Right renal pelvis (tissue), 4 donors: ENCODE results near the gene PPP1CC. TPM values are rescaled to one million over a fixed set of nuclear protein-coding genes. Genes with fewer than 3 reads are reported as not detected.
A peak's percentile ranks its signal among the peaks of the same experiment; 100 is the strongest.

Source experiments
- DNase-seq, 4 donors: peaks; one replicate each; pipeline ENCODE4 v3.0.0-alpha.2; 2013; ENCODE audit warnings: low read depth in 4 of 4, low spot score in 3 of 4, missing footprints in 1 of 4
- polyA plus RNA-seq, 4 donors: library from polyadenylated mRNA; unstranded; fragments of 120-200 nt; gene quantifications; one replicate each; pipeline ENCODE4 v1.2.1, GENCODE V29; 2013; ENCODE audit not compliant: insufficient read length in 4 of 4

The PPP1CC gene
- polyA plus RNA-seq, 4 donors: 165 to 212 (median 208) TPM

DNA sequence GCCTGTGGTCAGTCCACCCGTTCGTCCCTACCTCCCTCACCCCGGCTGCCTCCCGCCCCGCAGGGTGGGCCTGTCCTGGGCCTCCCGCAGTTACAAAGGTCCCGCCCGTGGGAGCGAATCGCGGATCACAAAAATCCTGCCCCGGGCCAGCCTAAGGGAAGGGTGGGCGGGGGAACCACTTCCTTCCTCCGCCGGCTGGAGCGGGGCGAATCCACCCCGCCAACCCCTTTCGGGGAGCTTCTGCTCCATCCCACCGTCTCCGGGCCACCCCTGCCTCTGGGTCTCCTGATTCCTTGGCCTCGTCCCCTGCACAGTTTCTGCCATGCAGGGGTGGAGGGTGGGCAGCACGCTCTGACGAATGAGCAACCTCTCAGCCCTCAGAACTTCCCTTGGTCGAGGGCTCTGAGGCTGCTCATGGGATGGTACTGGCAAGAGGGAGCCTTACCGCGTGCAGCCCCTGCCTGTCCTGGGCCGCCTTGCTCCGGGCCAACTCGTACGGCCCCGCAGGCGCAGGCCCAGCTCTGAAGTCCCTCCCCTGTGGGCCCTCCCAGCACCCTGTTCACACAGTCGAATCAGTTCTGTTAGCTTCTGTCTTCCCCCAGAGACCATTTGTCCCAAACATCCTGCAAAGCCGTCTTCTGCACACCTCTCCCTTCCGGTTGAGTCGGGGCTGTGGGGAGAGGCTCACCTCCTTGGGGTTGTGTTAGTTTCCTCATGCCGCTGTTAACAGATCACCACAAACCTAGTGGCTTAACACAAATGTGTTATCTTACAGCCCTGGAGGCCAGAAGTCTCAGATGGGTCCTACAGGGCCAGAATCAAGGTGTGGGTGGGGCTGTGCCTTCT lies 53.2 kb downstream of the PPP1CC start:
- peak in 3 of 4 donors; percentile 17 to 43 (median 25) for DNase-seq

DNA sequence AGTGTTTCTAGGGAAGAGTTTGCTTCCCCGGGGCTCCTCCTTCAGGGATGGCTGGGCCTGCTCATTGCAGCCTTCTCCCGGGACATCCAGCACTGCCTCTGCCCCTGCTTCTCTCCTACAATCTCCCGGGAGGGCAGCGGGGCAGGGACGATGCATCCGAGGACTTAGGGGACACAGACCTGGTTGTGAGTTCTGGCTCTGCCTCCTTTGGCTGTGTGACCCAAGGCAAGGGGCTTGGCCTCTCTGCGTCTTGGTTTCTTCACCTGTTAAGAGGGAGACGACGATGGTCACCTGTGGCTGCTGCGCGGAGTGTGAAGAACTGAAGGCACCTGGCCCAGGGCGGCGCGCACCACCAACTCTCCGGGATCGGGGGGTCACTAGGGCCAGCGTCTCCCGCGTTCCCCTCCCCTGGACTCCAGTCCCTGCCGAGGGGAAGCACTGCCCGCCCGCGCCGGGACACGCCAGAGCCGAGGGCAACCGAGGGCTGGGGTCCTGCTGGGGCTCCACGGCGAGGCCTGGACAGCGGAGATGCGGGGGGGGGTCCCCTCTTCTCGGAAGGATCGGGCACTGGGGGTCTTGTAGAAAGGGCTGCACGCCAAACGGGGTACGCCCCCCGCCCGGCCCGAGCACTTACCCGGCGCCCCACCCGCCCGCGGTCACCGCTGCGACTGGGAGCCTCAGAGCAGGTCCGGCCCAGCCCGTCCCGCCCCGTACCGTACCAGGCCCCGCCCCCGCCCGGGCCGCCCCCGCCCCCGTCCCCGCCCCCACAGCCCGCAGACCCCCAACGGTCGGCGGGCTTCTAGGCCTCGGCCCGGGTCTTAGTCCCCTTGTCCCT lies 54.0 kb downstream of the PPP1CC start, which contains the start of gene HVCN1:
TSS of gene HVCN1 (minus strand) at position 670 of the 835 bp plus-strand sequence. CDS start 5,870 bp downstream, outside the sequence.
- no peak for DNase-seq

DNA sequence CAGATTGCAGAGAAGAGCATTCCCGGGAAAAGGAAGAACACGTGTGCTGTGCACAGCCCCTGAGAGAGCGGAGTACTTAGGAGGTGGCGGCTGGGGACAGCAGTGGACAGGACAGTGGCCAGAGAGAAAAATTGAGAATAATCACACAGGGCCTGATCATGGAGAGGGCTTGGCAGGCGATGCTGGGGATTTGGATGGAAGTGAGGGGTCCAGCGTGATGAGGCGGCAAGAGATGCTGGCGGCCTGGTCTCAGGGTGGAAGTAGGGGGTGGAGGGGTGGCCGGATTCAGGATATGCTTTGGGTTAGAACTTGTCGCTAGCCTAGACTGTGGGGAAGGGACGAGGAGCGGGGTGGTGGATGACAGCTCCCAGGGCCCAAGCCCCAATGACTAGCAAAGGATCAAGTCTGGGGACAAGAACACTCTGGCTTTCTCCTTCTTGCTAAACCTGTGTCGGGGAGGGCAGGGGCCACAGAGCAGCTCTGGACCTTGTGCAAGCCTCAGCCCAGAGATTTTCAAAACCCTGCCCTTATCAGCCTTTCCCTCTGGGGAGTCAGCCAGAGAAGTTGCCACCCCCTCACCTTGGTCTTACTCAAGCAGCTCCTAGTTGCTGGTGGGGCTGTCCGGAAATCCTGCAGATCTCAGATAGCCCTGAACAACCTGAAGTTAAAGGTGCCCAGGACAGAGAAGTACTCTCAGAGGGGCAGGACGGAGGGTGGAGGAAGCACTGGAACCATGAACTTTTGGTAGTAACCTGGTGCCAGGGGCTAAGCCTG lies 55.1 kb downstream of the PPP1CC start:
- no peak for DNase-seq

DNA sequence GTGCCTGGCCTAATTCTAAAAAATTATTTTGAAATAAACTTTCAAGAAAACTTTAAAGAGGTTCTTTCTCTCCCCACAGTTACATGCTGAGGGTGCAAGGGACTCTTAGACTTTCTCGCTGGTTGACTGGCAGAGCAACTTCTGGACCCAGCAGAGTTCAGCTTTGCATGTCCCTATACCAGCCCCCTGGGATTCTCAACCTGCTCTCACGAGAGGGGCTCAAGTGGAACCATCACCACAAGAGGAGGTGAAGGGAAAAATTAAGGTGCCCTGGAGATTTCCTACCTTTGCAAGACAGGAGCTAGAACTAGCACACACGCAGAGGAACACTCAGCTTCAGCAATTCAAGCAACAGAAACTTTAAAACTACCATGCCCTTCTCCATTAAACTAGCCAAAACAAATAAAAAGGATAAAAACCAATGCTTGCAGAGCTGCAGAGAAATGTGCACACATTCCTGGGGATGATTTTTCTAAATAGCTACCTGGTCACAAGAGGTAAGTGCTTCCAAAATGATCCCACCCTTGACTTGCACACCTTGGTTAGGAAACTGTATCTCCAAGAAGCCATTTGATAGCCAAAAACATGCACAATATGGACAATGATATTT lies 56.3 kb downstream of the PPP1CC start:
- DNase-seq: no peak

DNA sequence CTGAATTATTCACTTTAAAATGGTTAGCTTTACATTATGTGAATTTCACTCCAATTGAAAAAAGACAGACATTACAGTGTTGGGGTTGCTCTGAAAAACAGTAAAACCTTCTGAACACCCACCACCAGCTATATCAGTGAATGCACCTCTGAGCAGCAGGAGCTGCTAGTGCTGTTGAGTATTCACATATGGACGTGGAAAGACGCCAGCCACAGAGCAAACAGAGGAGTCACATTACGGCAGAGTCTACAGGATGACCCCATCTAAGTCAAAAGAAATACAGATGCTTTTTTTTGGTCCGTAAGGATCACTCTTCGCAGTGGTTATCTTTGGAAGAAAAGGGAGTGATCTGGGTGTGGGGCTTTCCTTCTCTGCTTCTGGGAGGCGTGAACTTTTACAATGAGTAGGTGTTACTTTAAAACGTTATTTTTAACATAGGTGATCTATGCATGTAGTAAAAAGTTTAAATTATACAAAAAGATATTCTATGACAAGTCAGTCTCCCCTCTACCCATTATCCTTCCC lies 58.3 kb downstream of the PPP1CC start:
- no peak for DNase-seq

DNA sequence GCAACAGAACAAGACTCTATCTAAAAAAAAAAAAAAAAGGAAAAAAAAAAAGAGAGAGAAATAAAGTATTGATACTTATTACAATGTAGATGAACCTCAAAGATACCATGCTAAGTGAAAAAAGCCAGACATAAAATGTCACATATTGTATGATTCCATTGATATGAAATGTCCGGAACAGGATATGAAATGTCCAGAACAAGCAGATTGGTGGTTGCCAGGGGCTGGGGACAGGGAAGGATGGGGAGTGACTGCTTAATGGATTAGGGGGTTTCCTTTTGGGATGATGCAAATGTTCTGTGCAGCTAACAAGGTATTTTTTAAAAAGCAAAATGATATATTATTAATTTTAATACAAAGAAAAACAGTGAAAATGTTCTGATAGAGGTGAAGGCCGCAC lies 58.8 kb downstream of the PPP1CC start:
- DNase-seq: no peak

DNA sequence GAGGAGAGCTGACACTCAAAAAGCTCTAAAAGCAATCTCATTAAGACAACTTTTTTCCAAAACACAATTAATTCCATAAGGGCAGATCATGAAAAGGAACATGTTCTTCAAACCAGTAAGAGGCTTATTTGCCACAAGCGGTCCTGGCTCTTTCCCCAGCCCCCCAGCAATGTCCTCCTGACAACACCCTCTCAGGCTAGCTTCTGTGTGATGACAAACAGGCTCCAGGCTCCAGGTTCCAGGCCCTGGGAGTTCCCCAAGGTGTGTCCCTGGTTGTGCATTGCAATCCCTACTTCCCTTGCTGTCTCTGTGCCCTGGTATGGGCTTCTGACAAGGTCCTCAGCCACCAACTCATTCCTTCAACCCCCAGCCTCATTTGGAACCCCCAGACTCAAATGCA lies 62.7 kb downstream of the PPP1CC start:
- DNase-seq: no peak

DNA sequence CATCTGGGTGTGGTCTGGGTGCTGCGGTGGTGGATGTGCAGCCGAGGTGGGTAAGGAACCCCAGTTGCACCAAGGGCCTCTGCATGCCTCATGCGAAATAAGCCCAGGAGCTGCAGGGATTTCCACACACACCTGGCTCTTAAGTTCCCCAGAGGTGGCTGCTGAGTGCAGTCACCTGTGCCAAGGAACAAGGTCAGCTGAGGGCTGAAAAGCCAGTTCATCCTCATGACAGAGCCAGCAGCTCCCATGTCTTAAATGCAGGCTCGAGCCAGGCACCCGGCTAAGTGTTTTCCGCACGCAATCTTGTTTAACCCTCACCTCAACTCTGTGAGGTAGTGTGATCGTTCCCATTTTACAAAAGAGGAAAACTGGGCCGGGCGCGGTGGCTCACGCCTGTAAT lies 63.5 kb downstream of the PPP1CC start:
- DNase-seq: no peak

DNA sequence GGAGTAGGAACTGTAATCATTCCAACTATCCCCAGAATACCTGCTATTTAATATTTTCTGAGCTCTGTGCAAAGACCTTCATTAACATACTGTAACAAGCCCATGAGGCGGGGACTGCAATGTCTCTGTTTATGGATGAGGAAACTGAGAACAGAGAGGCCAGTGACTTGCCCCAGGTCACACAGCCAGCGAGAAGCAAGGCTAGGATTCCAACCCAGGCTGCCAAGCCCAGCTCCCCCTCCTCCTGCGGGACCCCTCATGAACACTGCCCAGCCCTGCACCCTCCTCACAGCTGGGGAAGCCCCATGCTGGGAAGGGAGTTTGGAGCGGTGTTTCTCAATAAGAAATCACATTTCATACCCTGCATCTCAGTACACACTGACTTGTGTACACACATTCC lies 64.7 kb downstream of the PPP1CC start:
- DNase-seq: no peak

DNA sequence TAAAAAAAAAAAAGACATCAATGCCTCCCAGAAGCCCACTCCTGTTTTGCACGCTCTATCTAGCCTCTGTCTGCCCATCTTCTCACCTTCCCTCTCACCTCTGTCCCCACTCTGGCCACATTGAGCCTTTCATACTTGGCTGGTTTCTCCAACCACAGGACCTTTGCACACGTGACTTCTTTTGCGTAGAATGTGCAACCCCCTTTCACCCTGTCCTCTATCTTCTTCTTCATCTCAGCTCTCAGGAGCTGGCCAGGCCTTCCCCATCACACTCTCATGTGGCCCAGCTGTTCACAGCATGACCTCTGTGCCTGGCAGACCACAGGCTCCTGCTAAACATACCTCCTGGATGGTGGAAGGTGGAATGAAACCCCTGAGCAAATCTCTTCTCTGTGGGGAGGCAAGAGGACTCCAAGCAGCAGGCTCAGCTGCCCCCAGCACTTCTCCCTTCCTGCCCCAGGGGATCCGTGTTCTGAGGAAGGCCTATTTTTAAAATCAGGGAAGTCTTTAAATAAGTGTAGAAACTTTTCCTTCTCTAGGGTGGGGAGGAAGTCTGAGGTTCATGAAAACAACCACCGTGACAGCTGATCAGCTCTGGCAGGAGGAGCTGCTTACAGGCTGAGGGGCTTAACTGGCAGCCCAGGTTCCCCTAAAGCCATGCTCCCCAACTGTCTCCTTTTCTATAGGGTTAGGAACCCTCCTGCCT lies 65.3 kb downstream of the PPP1CC start:
- DNase-seq: no peak

DNA sequence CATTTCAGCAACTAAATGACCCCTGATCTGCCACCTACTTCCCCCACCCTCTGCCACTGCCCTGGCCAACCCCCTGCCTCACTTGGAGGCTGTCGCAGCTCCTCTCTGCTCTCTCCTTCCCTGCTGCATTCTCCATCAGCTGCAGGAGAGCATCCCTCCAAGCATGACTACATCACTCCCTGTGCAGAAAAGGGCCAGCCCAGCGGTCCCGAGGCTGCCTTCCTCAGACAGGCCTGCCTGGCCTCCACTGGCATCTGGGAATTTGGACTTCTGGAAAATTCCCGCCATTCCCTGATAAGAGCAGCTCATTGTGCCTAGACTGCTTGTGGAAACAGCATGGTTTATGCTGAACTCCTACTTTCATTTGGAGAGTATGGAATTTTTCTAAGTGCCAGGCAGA lies 66.5 kb downstream of the PPP1CC start:
- DNase-seq: no peak

DNA sequence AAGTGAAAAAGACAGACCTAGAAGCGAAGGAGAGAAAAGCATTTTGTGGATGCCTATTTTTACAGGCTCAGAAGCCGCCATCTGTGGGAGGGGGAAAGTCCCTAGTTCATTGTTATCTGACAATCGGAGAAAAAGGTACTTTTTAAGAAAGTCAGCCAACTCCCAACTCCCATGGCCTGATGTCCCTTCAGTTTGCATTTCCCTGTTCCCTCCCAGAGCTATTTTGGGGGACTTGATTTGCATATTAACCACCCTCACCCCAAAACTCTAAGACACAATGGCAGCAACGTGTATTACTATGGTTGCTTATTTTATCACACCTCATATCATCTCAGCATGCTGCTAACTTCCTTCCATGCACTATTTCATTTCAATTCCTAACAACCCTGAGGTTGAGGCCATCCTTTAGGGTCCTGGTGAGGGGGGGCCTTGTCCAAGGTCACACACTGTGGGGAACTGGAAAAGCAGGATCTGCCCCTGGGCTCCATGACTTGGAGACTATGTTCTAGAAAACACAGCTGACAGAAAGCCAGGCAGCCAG lies 72.5 kb downstream of the PPP1CC start:
- no peak for DNase-seq

Other genes starting within 250 kb of the PPP1CC start
- 100 to 1,000 TPM; 137 to 144 (median 141) TPM for gene VPS29, start 240.8 kb downstream of the PPP1CC start, polyA plus RNA-seq
- gene RAD9B, start 240.6 kb downstream of the PPP1CC start, polyA plus RNA-seq: 1 to 10 TPM; 1.1 to 1.3 (median 1.2) TPM
- gene PPTC7, start 159.6 kb downstream of the PPP1CC start, polyA plus RNA-seq: 10 to 100 TPM; 19.1 to 24.7 (median 24.3) TPM
- 100 to 1,000 TPM in 2 of 4 donors, 10 to 100 TPM in 2; 78.3 to 107 (median 94.1) TPM for gene TCTN1, start 128.8 kb downstream of the PPP1CC start, polyA plus RNA-seq
- 10 to 100 TPM in 2 of 4 donors, 1 to 10 TPM in 2; 9.1 to 11.2 (median 10.2) TPM for gene HVCN1, start 53.8 kb downstream of the PPP1CC start, polyA plus RNA-seq
- gene CCDC63, start 104.1 kb upstream of the PPP1CC start, polyA plus RNA-seq: under 1 TPM in 1 of 4 donors, not detected in 3; 0.08 TPM
- gene MYL2, start 177.7 kb upstream of the PPP1CC start, polyA plus RNA-seq: not detected